Esophagus muscularis mucosa (tissue), 3 donors: Measurements from ENCODE around the gene ETV6.

Source experiments
- POLR2A ChIP-seq: fragments of 450-650 bp; IDR thresholded peaks from one replicate; pipeline ENCODE4 v1.6.1; 2017; ENCODE audit warnings: antibody characterized with exemption, moderate library complexity, mild to moderate bottlenecking, low read depth
- TF ChIP-seq, protein P1 (sequence below), 3 experiments: fragments of 200-600 bp in 2 of 3; fragments of 450-650 bp in 1 of 3; sonication (generic) in 2 of 3; IDR thresholded peaks; one replicate each; pipeline ENCODE4 v1.5.1; 2017 to 2019; ENCODE audit warnings: antibody characterized with exemption in 3 of 3, mild to moderate bottlenecking in 2 of 3, moderate library complexity in 1 of 3

DNA sequence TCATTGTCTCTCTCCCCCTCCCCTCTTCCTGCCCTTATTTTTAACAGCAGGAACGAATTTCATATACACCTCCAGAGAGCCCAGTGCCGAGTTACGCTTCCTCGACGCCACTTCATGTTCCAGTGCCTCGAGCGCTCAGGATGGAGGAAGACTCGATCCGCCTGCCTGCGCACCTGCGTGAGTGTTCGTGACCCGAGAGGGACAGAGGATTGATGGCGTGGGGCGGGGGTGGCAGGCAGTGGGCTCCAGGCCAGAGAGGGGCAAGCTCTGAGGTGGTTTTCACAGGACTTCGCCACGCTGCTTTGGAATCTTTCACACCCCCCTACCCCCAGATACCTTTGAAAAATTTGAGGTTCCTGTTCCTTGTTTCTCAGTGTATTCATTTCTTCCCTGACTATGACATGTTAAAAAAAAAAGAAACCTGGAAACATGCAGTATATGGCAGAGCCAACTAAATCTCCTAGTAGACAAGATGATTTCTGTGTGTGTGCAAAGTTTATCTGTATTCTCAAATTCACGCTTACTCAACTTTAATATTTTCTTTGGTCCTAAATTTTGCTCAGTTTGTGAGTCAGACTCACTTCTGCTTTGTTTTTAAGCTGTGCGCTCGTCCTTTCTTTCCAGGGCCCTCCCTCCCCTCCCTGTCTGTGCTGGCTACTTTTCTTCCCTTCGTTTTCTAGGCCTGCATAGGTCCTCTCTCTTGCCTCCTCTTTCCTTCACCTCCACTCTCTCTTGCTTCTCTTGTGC lies 103.1 kb downstream of the ETV6 start:
- TF ChIP-seq, protein P1, sequence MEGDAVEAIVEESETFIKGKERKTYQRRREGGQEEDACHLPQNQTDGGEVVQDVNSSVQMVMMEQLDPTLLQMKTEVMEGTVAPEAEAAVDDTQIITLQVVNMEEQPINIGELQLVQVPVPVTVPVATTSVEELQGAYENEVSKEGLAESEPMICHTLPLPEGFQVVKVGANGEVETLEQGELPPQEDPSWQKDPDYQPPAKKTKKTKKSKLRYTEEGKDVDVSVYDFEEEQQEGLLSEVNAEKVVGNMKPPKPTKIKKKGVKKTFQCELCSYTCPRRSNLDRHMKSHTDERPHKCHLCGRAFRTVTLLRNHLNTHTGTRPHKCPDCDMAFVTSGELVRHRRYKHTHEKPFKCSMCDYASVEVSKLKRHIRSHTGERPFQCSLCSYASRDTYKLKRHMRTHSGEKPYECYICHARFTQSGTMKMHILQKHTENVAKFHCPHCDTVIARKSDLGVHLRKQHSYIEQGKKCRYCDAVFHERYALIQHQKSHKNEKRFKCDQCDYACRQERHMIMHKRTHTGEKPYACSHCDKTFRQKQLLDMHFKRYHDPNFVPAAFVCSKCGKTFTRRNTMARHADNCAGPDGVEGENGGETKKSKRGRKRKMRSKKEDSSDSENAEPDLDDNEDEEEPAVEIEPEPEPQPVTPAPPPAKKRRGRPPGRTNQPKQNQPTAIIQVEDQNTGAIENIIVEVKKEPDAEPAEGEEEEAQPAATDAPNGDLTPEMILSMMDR (IDR thresholded peaks at IDR 0.05), result no peak
- TF ChIP-seq POLR2A, result no peak
